K562 (cell line): ENCODE data around the gene PTPRG. TPM values are rescaled to one million over a fixed set of nuclear protein-coding genes. Genes with fewer than 3 reads are reported as not detected.

Source experiments
- ATAC-seq: fragments of 200-7000 bp; cut with Tn5 transposase; 3 replicates; pipeline ENCODE4 v1.9.1; 2020; ENCODE audit warnings: moderate library complexity
- BruUV-seq: library from RNA; stranded (reverse); fragments of 400-500 nt; replicated peaks from 2 replicates; lab custom pipeline; 2021; lab: Mats Ljungman, UMichigan
- CTCF ChIA-PET: fragments of 300-600 bp; formaldehyde crosslinking; extraction: SDS; loops from one replicate; lab custom pipeline; 2021; ENCODE audit warnings: low intra/inter-chr PET ratio; lab: Yijun Ruan, JAX
- POLR2A ChIA-PET: fragments of 300-600, 350-650 bp; sonication (Branson Sonifier 250); formaldehyde crosslinking; extraction: SDS; loops from one replicate; lab custom pipeline; 2021; ENCODE audit warnings: antibody characterized with exemption, inconsistent platforms; lab: Yijun Ruan, JAX
- DNase-seq, 4 experiments: peaks; one replicate each; pipeline versions ENCODE4 v3.0.0 to v3.0.0-alpha.2; 2011 to 2018; ENCODE audit warnings: low spot score in 3 of 4, mixed read lengths in 3 of 4; ENCODE audit errors: extremely low read depth in 1 of 4
- FAIRE-seq: peaks from 2 replicates; lab custom pipeline; 2011; peaks lifted over from hg19 to GRCh38; lab: Jason Lieb, UNC
- H2AFZ ChIP-seq: 2 replicates; pipeline ENCODE4 v1.6.0; 2011; ENCODE audit warnings: low read depth, low read length, control low read depth, inconsistent platforms
- H3K27ac ChIP-seq: fragments of 200-600 bp; 3 replicates; pipeline ENCODE4 v1.8.0; 2011; ENCODE audit warnings: low read depth, mild to moderate bottlenecking, control low read depth, inconsistent platforms, low read length, moderate library complexity, mixed read lengths; ENCODE audit errors: extremely low read depth
- H3K27me3 ChIP-seq, 2 experiments: fragments of 300-600 bp in 1 of 2; 2 replicates in 1 of 2; 3 replicates in 1 of 2; pipeline versions ENCODE4 v1.6.0 to v1.8.0; 2011; ENCODE audit warnings: inconsistent platforms in 2 of 2, low read length in 2 of 2, mild to moderate bottlenecking in 1 of 2, mixed read lengths in 1 of 2, moderate library complexity in 1 of 2; ENCODE audit not compliant: control insufficient read depth in 2 of 2, insufficient read depth in 2 of 2
- H3K36me3 ChIP-seq: fragments of 300-600 bp; 3 replicates; pipeline ENCODE4 v1.8.0; 2011; ENCODE audit warnings: mild to moderate bottlenecking, low read length, inconsistent platforms; ENCODE audit not compliant: control insufficient read depth, insufficient read depth
- H3K4me1 ChIP-seq, 2 experiments: fragments of 200-600 bp in 1 of 2; replicated peaks in 1 of 2; 2 replicates in 1 of 2; 3 replicates in 1 of 2; pipeline versions ENCODE4 v1.5.1 to v1.8.0; 2011; ENCODE audit warnings: inconsistent platforms in 2 of 2, low read length in 2 of 2, mild to moderate bottlenecking in 1 of 2, mixed read lengths in 1 of 2, moderate library complexity in 1 of 2; ENCODE audit not compliant: control insufficient read depth in 2 of 2, insufficient read depth in 2 of 2
- H3K4me2 ChIP-seq: 2 replicates; pipeline ENCODE4 v1.6.1; 2011; ENCODE audit warnings: low read length, control low read depth, inconsistent platforms, mixed read lengths; ENCODE audit not compliant: insufficient read depth
- H3K4me3 ChIP-seq: fragments of 200-600 bp; sonication (generic), shearing (Covaris generic); 2 replicates; pipeline ENCODE4 v1.5.1; 2016; ENCODE audit warnings: control low read depth, inconsistent platforms
- H3K79me2 ChIP-seq: fragments of 200-600 bp; 3 replicates; pipeline ENCODE4 v1.8.0; 2011; ENCODE audit warnings: low read length, inconsistent platforms; ENCODE audit not compliant: control insufficient read depth, insufficient read depth
- H3K9ac ChIP-seq, 2 experiments: 2 replicates each; pipeline versions ENCODE4 v1.6.0 to v1.6.1; 2011; ENCODE audit warnings: low read depth in 2 of 2, low read length in 2 of 2, control low read depth in 1 of 2, inconsistent platforms in 1 of 2, mild to moderate bottlenecking in 1 of 2, mixed read lengths in 1 of 2; ENCODE audit not compliant: insufficient read depth in 1 of 2
- H3K9me1 ChIP-seq: one replicate; pipeline ENCODE4 v1.6.0; 2011; ENCODE audit warnings: inconsistent platforms, mild to moderate bottlenecking, low read length, moderate library complexity; ENCODE audit not compliant: control insufficient read depth, insufficient read depth
- H3K9me3 ChIP-seq: replicated peaks from 2 replicates; pipeline ENCODE4 v1.5.1; 2011; ENCODE audit warnings: low read depth, low read length, inconsistent platforms; ENCODE audit not compliant: control insufficient read depth, insufficient read depth
- H4K20me1 ChIP-seq: replicated peaks from 2 replicates; pipeline ENCODE4 v1.6.1; 2011; ENCODE audit warnings: low read length, inconsistent platforms, mixed read lengths; ENCODE audit not compliant: control insufficient read depth, insufficient read depth
- ATF1 ChIP-seq, 2 experiments: fragments of 450-650 bp in 1 of 2; IDR thresholded peaks; 2 replicates each; pipeline ENCODE4 v1.6.1; 2016; ENCODE audit warnings: missing compliant biosample characterization in 1 of 2, missing genetic modification characterization in 1 of 2
- CBFA2T3 ChIP-seq: fragments of 450-650 bp; IDR thresholded peaks from 2 replicates; pipeline ENCODE4 v1.6.1; 2017
- CREBBP ChIP-seq: IDR thresholded peaks from one replicate; pipeline ENCODE4 v1.6.1; 2012; ENCODE audit warnings: low read depth, mild to moderate bottlenecking, control low read depth, inconsistent platforms, low read length
- ETV1 ChIP-seq: fragments of 450-650 bp; conservative IDR thresholded peaks from 2 replicates; pipeline ENCODE4 v1.6.1; 2016; ENCODE audit warnings: missing genetic modification characterization, control low read depth, low read depth, missing compliant biosample characterization
- MED1 ChIP-seq: sonication (generic); formaldehyde crosslinking; IDR thresholded peaks from 2 replicates; pipeline ENCODE4 v1.8.1; 2023; ENCODE audit warnings: missing genetic modification reagents, borderline replicate concordance
- MYNN ChIP-seq, 2 experiments: sonication (generic); formaldehyde crosslinking in 1 of 2; IDR thresholded peaks; 2 replicates each; pipeline versions ENCODE4 v1.5.0 to v1.6.1; 2016 to 2020; ENCODE audit warnings: antibody characterized with exemption in 1 of 2, missing genetic modification reagents in 1 of 2
- NUFIP1 ChIP-seq: fragments of 450-650 bp; IDR thresholded peaks from 2 replicates; pipeline ENCODE4 v1.6.1; 2018; ENCODE audit not compliant: partially characterized antibody
- SETDB1 ChIP-seq: IDR thresholded peaks from one replicate; pipeline ENCODE4 v1.6.1; 2012; ENCODE audit warnings: low read length, control low read depth, inconsistent platforms
- TCF3 ChIP-seq: sonication (generic); formaldehyde crosslinking; IDR thresholded peaks from 2 replicates; pipeline ENCODE4 v1.4.0; 2020; ENCODE audit warnings: mild to moderate bottlenecking, missing genetic modification reagents
- ZNF121 ChIP-seq: sonication (generic); formaldehyde crosslinking; conservative IDR thresholded peaks from 2 replicates; pipeline ENCODE4 v1.8.0; 2022; ENCODE audit warnings: missing genetic modification reagents
- ZNF740 ChIP-seq, 3 experiments: fragments of 200-800 bp in 1 of 3; sonication (Bioruptor generic) in 1 of 3; sonication (generic) in 1 of 3; formaldehyde crosslinking in 1 of 3; IDR thresholded peaks; 2 replicates each; pipeline versions ENCODE4 v1.6.1 to v1.8.0; 2016 to 2022; ENCODE audit warnings: mild to moderate bottlenecking in 2 of 3, missing compliant biosample characterization in 2 of 3, missing genetic modification characterization in 2 of 3, missing genetic modification reagents in 1 of 3
- WGBS: fragments of 100-300 bp; shearing (Covaris generic); methylation state at CpG from one replicate; pipeline ENCODE4 v1.1.6; 2016; ENCODE audit warnings: low coverage, mixed read lengths; ENCODE audit not compliant: insufficient coverage; ENCODE audit errors: missing lambda C conversion rate; 5-methylcytosine and 5-hydroxymethylcytosine counted together
- in situ Hi-C: fragments of 300-500 bp; cut with MboI; formaldehyde crosslinking; loops from 4 replicates; pipeline ENCODE4 v1.15.0; 2018; ENCODE audit warnings: inconsistent platforms, mixed read lengths
- intact Hi-C: fragments of 100-400 bp; cut with micrococcal nuclease; formaldehyde crosslinking; loops from 2 replicates; pipeline ENCODE4 v1.14.2; 2022
- polyA plus RNA-seq, 8 experiments: library from polyadenylated mRNA; depleted of rRNA in 4 of 8; stranded (reverse) in 5 of 8; unstranded in 3 of 8; fragments of >200 nt; fragmentation: Nextera tagmentation in 2 of 8; fragmentation: Illumina TruSeq in 1 of 8; extraction: Ambion mirVana in 2 of 8; extraction: Trizol in 1 of 8; gene quantifications; 2 replicates each; pipeline versions ENCODE4 v1.2.1 to v1.2.3, GENCODE V29; 2011 to 2014; ENCODE audit warnings: inconsistent platforms in 1 of 8, missing spikeins in 1 of 8
- total RNA-seq, 7 experiments: library from RNA; depleted of rRNA in 6 of 7; stranded (reverse); fragments of >200 nt in 6 of 7; fragmentation: Illumina TruSeq in 2 of 7; extraction: Trizol in 2 of 7; gene quantifications; 2 replicates each; pipeline versions ENCODE4 v1.2.1 to v1.2.3, GENCODE V29; 2011 to 2021; ENCODE audit warnings: low replicate concordance in 1 of 7

Gene PTPRG
- total and polyA plus RNA-seq, 9 of the 15 experiments (the other 6 are each of a cell fraction or from before 2014, with no cell fraction given): 0.16 TPM; not detected in 8

- no TSS peak for BruUV-seq
- H4K20me1 ChIP-seq: no peaks in the 10 kb centered on the region
- H3K4me1 ChIP-seq: no peaks in the 10 kb centered on the region
- WGBS: 3% methylated on average over 4 of the region's 4 CpGs
- DNase-seq (no peak), FAIRE-seq (no peak), ATAC-seq (no peak)
- CTCF ChIA-PET: no interaction called here
- intact Hi-C loops (no loop called here), in situ Hi-C loops (no loop called here)
- H3K27ac ChIP-seq: no peak overlapping the region
- H2AFZ ChIP-seq: no peak overlapping the region
- POLR2A ChIA-PET: no interaction called here
- H3K4me2 ChIP-seq: no peak overlapping the region
- H3K79me2 ChIP-seq: no peaks in the 10 kb centered on the region
- TF ChIP-seq ETV1 (no peak), CREBBP (no peak), NUFIP1 (no peak), ZNF121 (no peak), ZNF740 (CRISPR knock-in tag; IDR thresholded peaks at IDR 0.05) (no peak), ZNF740 (tag; IDR thresholded peaks at IDR 0.05) (no peak), MED1 (CRISPR knock-in tag) (no peak), MYNN (IDR thresholded peaks at IDR 0.05) (no peak), MYNN (CRISPR knock-in tag; IDR thresholded peaks at IDR 0.05) (no peak), CBFA2T3 (no peak), ATF1 (CRISPR knock-in tag; IDR thresholded peaks at IDR 0.05) (no peak), ATF1 (tag; IDR thresholded peaks at IDR 0.05) (no peak), TCF3 (no peak), SETDB1 (no peak)
- no peaks in the 10 kb centered on the region for H3K9me3 ChIP-seq
- H3K4me3 ChIP-seq: no peak overlapping the region
- no peaks in the 10 kb centered on the region; a peak in 1 of 5 replicates for H3K27me3 ChIP-seq
- no peaks in the 10 kb centered on the region for H3K36me3 ChIP-seq
- H3K9me1 ChIP-seq: no peaks in the 10 kb centered on the region
- H3K9ac ChIP-seq: no peak overlapping the region
Measured at GRCh38 chr3:61601831-61602230, 40.5 kb downstream of the PTPRG start.
